Activated CD4-positive, CD25-positive, alpha-beta regulatory T cell (primary cell): ENCODE results near the gene CARM1.
"Not testable (repeated sequence)": the region's sequence is repeated elsewhere in the genome, so short reads cannot be mapped to it uniquely, and the experiment has no call there.

ENCODE experiments used
- DNase-seq, 4 experiments: peaks; one replicate each; lab custom pipeline; 2025; lab: John Stamatoyannopoulos, UW

Gene CARM1

DNA sequence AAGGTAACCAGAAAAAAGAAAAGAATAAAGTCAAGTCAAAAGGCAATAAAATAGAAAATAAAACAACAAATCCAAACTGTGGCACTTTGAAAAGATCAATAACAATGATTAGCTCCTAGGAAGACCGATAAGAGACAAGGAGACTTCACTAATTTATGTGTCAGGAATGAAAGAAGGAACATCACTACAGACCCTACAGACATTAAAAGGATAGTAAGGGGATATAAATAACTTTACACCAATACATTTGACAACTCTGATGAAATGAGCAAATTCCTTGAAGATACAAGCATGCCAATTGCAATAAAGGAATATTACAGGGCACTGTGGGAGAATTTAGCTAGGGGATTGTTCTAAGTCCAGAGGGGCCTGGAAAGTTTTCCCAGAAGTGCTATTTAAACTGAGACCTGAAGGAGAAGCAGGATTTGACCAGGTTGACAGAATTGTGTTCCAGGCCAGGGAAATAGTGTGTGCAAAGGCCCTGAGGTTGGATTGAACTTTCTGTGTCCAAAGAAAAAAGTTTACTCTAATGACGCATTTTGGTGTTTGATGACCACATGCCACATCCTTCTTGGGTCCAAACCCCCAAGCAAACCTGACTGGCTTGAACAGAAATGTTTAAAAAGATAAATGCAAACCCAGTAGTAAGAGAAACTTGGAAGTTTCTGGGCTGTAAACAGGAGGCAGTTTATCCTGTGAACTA lies 24.7 kb upstream of the CARM1 start:
- DNase-seq = no peak

- no peak for DNase-seq
Observed at GRCh38 chr19:10848230-10848856, 23.0 kb upstream of the CARM1 start, which contains the start of gene C19orf38. Gene C19orf38, plus strand, starts transcription at chr19:10848415. Its CDS starts 94 bp downstream, at chr19:10848509.

DNA sequence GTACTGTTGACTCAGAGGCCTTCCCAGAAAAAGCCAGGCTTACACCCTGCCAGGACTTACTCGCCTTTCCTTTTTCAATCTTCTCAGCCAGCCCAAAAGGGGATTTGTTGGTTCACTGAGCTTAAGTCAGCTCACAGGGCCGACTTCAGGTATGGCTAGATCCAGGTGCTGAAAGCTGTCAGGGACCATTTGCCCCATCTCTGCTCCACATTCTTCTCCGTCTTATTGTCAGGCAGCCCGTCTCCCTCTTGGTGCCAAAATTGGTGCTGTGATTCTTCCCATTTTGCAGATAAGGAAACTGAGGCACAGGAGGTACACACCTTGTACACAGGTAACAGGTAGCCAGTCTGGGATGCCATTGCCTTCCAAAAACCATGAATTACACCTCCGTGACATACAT lies 20.7 kb upstream of the CARM1 start:
- no peak for DNase-seq

DNA sequence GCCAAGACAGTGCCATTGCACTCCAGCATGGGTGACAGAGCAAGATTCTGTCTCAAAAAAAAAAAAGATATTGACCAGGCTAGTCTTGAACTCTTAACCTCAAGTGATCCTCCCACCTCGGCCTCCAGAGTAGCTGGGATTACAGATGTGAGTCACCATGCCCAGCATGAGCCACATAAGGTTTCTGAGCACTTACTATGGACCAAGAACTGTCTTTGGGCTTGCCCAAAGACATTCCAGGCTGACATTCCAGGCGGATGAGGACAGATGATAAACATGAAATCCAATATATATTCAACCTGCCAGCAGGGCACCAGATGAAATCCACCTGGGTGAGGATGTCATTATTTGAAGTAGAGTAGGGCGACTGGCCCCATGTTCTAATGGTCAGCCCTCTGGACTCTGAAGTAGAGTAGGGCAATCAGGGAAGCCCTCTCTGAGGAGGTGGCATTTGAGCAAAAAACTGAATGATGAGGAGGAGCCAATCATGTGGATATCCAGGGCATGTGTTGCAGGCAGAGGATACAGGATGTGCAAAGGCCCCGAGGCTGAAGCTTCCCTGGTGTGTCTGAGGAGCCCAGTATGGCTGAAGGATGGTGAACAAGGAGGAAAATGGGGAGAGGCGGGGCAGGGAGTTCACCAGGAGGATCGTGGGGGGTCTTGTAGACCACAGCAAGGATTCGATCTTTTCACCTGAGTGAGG lies 19.1 kb upstream of the CARM1 start:
- no peak for DNase-seq

- no peak for DNase-seq
Observed at GRCh38 chr19:10852941-10853340, 18.4 kb upstream of the CARM1 start.

GRCh38 chr19:10854350-10855089 lies 16.8 kb upstream of the CARM1 start:
- no peak for DNase-seq

DNA sequence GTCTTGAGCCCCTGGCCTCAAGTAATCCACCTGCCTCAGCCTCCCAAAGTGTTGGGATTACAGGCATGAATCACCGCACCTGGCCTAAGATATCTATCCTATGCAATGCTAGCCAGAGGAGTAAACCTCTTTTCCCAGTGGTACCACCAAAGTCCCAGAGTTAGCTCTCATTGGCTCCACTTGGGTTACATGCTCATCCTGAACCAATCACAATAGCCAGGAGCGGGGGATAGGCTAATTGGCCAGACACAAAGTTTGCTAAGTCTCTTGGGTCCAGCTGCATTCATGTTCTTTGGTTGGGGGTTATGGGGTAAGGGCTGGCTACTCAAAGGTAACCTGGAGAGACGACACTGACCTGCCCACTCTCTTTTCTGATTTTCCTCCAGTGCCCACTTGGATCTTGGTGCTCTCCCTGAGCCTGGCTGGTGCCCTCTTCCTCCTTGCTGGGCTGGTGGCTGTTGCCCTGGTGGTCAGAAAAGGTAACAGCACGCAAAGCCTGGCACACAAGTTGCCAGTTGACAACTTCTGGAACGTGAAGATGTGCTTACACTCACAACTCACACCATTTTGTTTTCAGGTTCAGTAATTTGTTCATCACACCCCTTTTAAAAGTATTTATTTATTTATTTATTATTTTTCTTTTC lies 15.4 kb upstream of the CARM1 start:
- no peak for DNase-seq

GRCh38 chr19:10856899-10857298 lies 14.5 kb upstream of the CARM1 start:
- not testable (repeated sequence) for DNase-seq

DNA sequence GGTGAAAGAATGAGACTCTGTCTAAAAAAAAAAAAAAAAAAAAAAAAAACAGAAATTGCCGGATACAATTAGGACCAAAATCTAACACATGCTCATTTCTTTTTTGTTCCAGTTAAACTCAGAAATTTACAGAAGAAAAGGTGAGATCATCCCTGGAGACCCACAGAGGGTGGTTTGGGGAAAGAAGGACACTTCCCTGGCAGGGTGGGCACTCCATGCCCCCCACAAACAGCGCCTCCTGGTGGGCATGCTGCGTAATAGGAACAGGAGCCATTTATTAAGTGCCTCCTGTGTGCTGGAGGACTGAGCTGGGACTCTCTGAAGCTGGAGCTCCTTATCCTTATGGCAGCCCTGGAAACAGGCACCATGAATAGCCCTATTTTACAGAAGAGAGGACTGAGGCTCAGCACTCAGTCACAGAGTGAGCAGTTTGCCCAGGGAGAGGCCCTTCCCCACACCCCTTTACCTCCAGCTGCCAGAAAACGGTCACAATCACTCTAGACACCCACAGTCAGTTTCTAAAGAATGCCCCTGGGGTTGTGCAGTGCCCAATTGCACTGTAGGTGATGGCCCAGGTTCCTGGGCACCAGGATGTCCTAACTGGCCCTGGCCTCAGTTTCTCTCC lies 13.0 kb upstream of the CARM1 start:
- DNase-seq = no peak

GRCh38 chr19:10861103-10861651 lies 10.2 kb upstream of the CARM1 start:
- DNase-seq = no peak

DNA sequence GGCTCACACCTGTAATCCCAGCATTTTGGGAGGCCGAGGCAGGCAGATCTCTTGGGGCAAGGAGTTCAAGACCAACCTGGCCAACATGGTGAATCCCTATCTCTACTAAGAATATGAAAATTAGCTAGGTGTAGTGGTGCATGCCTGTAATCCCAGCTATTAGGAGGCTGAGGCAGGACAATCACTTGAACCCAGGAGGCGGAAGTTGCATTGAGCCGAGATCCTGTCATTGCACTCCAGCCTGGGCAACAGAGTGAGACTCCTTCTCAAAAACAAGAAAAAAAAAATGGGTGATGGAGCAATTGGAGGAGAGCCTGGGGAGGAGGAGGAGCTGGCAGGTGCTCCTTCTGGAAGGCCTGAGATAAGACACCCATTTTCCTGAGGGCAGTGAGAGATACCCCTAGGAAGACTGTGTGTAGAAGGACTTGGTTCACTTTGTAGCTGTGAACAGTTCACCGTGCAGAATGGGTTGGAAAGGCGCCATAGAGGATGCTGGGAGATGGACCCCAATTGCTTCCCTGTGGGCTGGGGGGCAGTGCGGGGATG lies 8.7 kb upstream of the CARM1 start:
- DNase-seq = no peak

- DNase-seq = no peak
Observed at GRCh38 chr19:10863107-10863717, 8.1 kb upstream of the CARM1 start.

DNA sequence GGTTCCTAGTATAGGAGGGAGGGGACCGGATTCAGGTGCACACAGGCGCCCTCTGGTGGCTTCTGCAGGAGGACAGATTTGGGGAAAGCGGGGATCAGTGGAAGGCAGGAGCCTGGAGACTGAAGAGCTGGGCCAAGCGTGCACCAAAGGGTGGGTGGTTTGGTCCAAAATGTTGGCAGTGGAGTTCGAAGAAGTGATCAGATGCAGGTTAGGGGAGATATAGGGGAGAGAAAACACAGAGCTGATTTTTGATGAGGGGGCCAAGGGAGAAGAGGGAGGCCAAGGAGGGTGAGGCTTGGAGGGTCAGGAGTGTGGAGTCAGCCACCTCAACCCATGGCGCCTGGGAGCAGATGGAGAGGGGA lies 6.8 kb upstream of the CARM1 start:
- DNase-seq = peak; percentile 52 to 80 (median 64)

GRCh38 chr19:10866495-10866894 lies 4.9 kb upstream of the CARM1 start:
- DNase-seq = no peak

DNA sequence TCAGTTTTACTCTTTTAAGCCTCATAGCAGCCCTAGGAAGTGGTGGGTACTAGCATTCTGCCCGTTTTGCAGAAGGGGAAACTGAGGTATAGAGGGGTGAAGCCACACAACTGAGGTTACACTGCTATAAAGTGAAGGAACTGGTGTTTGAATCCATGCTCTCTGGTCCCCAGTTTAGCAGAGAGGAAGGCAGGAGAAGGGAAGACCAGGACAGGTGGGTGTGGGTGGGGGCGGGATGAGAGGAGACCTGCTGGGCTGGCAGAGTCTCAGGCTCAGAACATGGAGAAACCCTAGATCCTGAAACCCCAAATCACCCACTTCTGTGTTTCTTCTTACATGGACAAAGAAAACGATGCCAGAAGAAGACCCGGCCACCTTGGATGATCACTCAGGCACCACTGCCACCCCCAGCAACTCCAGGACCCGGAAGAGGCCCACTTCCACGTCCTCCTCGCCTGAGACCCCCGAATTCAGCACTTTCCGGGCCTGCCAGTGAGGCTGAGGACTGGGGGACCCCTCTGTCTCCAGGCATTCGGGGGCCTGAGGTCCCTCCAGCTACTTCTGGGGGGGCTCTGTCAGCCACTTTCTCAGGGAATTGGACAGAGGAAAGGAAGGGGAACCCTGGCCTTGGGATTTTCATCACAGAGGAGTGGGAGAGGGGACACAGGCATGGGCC lies 2.3 kb upstream of the CARM1 start:
- no peak for DNase-seq

DNA sequence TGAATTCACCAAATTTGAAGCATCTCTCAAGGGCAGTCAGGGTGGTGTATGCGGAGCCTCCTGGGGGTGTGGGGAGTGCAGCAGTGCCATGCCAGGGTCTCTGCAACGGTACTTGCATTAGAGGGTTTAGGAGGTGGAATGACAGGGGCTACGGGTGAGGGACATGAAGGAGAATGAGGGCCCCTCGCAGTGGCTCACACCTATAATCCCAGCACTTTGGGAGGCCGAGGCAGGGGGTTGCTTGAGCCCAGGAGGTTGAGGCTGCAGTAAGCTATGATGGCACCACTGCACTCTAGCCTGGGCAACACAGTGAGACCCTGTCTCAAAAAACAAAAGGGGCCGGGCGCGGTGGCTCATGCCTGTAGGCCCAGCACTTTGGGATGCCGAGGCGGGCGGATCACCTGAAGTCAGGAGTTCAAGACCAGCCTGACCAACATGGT lies 1.5 kb upstream of the CARM1 start:
- not testable (repeated sequence) for DNase-seq

GRCh38 chr19:10870501-10870954 lies 825 bp upstream of the CARM1 start:
- no peak for DNase-seq

DNA sequence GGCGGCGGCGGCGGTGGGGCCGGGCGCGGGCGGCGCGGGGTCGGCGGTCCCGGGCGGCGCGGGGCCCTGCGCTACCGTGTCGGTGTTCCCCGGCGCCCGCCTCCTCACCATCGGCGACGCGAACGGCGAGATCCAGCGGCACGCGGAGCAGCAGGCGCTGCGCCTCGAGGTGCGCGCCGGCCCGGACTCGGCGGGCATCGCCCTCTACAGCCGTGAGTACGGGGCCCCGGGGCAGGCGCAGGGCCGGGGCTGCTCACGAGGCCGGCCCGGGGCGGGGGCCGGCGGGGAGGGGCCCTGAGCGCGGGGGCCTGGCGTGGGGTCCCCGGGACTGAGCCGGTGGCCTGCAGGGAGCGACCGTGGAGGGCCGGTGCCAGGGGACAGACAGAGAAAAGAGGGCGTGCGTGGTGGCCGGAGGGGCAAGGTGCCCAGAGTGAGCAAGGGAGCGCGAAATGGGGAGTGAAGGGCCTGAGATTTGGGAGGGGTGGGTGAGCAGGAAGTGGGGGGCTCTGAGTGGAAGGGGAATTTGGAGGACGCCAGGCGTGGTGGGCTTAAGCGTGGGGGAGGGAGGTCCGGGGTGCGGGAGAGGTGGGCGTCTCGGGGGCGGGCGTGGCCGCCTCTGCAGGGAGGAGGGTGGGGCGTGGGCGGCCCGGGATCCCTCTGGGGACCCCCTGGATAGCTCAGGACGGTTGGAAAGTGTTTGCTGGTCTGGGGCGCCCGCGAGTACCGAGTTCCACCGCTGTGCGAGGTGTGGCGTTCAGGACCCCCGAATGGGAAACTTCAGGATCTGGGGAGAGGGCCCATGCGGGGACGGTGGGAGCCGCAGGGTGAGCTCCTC lies 575 bp downstream of the CARM1 start:
- peak in 1 of 4 experiments; percentile 43 for DNase-seq
